Brain microvascular endothelial cell (primary cell): Measurements from ENCODE around the gene KIAA0232.
A peak's percentile ranks its signal among the peaks of the same experiment; 100 is the strongest.
"Not testable (repeated sequence)": the region's sequence is repeated elsewhere in the genome, so short reads cannot be mapped to it uniquely, and the experiment has no call there.

Experiments
- DNase-seq: peaks from one replicate; pipeline ENCODE4 v3.0.0-alpha.2; 2020
- H3K27ac ChIP-seq: fragments of 250-450 bp; sonication (Bioruptor Pico); 2 replicates; pipeline ENCODE4 v1.5.1; 2020; ENCODE audit warnings: mild to moderate bottlenecking, moderate library complexity
- H3K27me3 ChIP-seq: fragments of 250-450 bp; sonication (Bioruptor Pico); replicated peaks from 2 replicates; pipeline ENCODE4 v1.5.1; 2020; ENCODE audit warnings: mild to moderate bottlenecking
- H3K36me3 ChIP-seq: fragments of 250-450 bp; sonication (Bioruptor Pico); replicated peaks from 2 replicates; pipeline ENCODE4 v1.5.1; 2020; ENCODE audit warnings: mild to moderate bottlenecking
- H3K4me3 ChIP-seq: 2 replicates; pipeline ENCODE4 v1.5.1; 2011; ENCODE audit warnings: low read depth, mild to moderate bottlenecking, control low read depth, low read length, moderate library complexity
- in situ Hi-C: cut with HindIII; loops from 2 replicates; pipeline ENCODE4 v1.10.0; 2017; ENCODE audit warnings: low sequenced_read_pairs, low pct_ligation_motif_present
- TF ChIP-seq, protein P1 (sequence below): IDR thresholded peaks from 2 replicates; pipeline ENCODE4 v1.5.1; 2011; ENCODE audit warnings: low read depth, mild to moderate bottlenecking, moderate library complexity, low read length, control low read depth, inconsistent platforms; ENCODE audit errors: missing control alignments

KIAA0232 gene

DNA sequence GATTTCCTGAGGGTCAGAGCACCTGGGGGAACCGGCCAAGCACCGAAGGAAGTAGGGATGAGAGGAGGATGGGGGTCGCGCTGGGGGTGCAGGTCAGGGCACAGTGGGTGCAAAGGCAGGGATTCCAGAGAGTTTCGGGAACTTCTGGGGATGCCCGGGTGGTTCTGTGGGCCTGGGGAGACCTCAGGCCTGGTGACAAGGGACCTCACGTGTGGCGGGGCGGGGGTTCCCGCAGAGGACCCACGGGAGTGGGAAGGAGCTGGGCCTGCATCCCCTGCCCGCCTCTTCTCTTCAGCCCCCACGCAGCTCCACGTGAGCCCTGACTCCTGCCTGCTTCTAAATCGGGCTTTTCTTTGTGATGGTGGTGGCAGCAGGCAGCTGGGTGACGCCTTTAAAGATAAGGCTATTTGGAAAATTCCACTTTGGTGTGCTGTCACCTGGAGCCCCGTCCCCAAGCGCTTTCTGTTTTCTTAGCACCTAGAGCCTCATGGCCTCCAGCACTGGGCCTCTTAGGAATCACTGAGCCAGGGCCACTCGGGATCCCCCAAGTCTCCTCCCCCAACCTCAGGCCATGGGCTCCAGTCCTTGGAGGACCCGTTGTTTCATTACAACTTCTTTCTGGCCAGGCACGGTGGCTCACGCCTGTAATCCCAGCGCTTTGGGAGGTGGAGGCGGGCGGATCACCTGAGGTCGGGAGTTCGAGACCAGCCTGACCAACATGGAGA is 120.0 kb downstream of the KIAA0232 start:
- TF ChIP-seq, protein P1, sequence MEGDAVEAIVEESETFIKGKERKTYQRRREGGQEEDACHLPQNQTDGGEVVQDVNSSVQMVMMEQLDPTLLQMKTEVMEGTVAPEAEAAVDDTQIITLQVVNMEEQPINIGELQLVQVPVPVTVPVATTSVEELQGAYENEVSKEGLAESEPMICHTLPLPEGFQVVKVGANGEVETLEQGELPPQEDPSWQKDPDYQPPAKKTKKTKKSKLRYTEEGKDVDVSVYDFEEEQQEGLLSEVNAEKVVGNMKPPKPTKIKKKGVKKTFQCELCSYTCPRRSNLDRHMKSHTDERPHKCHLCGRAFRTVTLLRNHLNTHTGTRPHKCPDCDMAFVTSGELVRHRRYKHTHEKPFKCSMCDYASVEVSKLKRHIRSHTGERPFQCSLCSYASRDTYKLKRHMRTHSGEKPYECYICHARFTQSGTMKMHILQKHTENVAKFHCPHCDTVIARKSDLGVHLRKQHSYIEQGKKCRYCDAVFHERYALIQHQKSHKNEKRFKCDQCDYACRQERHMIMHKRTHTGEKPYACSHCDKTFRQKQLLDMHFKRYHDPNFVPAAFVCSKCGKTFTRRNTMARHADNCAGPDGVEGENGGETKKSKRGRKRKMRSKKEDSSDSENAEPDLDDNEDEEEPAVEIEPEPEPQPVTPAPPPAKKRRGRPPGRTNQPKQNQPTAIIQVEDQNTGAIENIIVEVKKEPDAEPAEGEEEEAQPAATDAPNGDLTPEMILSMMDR: no peak
- Histone ChIP-seq H3K27ac (no peak overlapping the region), H3K36me3 (no peaks in the 10 kb centered on the region), H3K4me3 (no peak overlapping the region), H3K27me3 (no peaks in the 10 kb centered on the region)
- no peak for DNase-seq
- in situ Hi-C loops: no loop called here

DNA sequence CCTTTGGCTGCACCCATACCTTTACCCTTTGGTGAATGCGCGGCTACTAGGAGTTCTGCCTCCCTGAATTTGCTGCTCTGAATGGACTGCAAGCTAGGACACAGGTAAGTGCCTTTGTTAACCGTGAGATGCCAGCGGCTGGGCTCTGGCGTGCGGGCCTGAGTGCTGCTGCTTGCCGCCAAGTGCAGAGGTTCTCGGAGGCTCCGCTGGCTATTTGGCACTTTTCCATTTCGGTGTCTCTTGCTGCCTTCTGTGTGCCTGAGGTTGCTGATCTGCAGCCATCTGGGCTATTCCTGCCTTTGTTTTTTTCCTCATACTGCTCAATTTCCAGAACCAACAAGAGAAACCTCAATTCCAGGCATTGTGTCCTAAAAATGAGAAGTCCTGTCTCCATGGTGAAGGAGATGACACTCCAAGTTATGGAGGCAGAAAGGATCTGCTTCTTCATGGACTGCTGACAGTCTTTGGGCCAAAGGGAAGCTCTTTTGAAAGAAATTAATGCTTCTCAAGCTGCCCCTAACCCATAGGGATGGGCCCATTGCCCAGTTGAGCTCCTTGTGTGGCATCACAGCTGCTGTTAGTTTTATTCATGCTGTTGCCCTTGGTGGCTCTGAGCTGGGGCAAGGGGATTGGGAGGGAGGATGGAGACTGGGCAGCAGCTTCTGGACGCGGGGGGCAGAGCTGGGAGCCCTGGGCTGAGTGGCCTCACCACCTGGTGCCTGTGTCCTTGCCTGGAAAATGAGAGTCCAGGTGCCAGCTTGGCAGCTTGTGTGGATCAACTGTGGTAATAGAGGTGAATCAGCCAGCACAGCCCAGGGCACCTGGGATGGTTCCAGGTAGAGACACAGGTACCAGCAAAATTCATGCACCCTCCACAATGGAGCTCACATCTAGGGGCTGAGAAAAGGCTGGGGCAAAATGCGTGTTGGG is 123.3 kb downstream of the KIAA0232 start:
- DNase-seq: no peak
- TF ChIP-seq, protein P1: no peak

DNA sequence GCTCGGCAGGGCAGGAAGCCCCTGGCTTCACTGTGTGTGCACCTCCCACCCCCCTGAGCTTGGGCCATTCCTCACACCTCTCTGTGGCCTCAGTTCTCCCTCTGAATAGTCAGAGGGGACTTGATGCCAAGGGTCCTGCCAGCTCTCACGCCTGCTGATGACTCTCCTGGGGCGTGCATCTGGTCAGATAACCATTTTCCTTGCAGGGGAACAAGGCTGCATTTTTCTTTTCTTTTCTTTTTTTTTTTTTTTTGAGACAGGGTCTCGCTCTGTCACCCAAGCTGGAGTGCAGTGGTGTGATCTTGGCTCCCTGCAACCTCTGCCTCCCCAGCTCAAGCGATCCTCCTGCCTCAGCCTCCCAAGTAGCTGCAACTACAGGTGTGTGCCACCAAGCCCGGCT is 124.0 kb downstream of the KIAA0232 start:
- H3K27ac ChIP-seq, in situ Hi-C loops, DNase-seq, H3K36me3 ChIP-seq, H3K4me3 ChIP-seq, H3K27me3 ChIP-seq: not testable (repeated sequence)

More for the DNA sequence above, 123.3 kb downstream of the KIAA0232 start:
- in situ Hi-C loops: no loop called here
- Histone ChIP-seq H3K36me3 (no peaks in the 10 kb centered on the region), H3K4me3 (no peak overlapping the region), H3K27me3 (no peaks in the 10 kb centered on the region), H3K27ac (no peak overlapping the region)

DNA sequence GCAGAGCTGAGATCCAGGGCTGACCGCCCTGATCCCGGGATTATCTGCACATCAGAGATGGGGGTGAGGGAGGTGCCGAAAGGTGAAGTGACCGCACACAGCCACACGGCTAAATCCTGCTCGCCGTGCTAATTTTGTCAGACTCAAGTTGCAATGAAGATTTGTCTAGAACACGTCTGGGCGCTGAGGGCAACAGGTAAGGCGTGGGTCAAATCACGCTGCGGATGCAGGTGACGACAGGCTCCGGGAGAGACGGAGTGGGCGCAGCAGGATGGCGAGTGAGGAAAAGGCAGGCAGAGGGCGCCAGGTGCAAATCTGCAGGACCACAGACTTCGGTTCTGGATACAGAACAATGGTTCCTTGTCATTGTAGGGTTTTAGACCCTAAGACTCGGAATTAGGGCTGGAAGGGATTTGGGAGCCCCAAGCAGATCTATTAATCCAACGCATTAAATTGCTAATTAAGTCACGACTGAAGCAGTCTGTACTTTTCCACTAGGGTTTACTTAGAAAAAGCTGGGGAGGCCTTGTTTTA is 125.2 kb downstream of the KIAA0232 start:
- Histone ChIP-seq H3K27ac (no peak overlapping the region), H3K4me3 (no peak overlapping the region), H3K27me3 (no peaks in the 10 kb centered on the region), H3K36me3 (no peaks in the 10 kb centered on the region)
- no peak for DNase-seq
- in situ Hi-C loops: no loop called here
- TF ChIP-seq, protein P1: peak; percentile 72

DNA sequence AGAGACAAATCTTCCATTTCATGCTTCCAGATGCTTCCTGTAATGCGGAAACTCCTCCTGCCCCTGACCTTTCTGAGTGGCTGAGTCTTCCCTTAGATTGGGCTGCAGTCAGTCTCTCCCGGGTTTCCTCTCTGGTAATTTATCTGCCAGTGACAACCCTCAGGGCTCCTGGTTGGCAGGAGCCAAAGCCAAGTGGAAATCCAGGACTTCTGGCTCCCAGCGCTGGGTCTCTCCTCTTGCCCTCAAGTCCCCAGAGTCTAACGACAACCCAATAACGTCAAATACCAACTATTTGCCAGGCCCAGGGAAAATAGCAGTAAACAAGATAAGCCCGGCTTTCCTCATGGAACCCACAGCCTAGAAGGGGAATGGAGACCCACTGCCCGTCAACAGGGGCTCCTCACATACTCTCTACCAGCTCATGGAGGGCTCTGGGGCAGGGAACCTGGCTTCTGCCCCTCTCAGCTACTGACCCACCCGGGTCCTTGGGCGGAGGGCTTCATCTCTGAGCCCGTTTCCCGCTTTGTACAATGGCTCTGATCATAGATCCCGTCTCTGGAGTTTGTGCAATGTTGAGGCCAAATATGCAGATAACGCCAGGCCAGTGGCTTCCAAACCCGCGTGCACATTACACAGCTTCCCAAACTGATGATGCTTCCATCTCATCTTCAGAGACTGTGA is 126.0 kb downstream of the KIAA0232 start:
- Histone ChIP-seq H3K27me3 (no peaks in the 10 kb centered on the region), H3K27ac (peak overlapping the region; percentile 94), H3K36me3 (no peaks in the 10 kb centered on the region), H3K4me3 (peak overlapping the region; percentile 75)
- peak; percentile 45 for DNase-seq
- TF ChIP-seq, protein P1: no peak
- in situ Hi-C loops: no loop called here
